ENCODE results near the gene MRPS25.

GRCh38 chr3:15092686-15093085 is 27.6 kb upstream of the MRPS25 start:
- no peak for TF ChIP-seq CTCF (IDR thresholded peaks at IDR 0.05)
- no peak for TF ChIP-seq POLR2A (IDR thresholded peaks at IDR 0.05)
